Nephron (organoid): ENCODE measurements around the gene LRRTM4.

Experiments
- H3K27ac Mint-ChIP-seq, 3 experiments: 2 replicates each; pipeline ENCODE4 v1.8.0; 2020; ENCODE audit warnings: mixed read lengths in 3 of 3, mild to moderate bottlenecking in 2 of 3, moderate library complexity in 1 of 3
- H3K27me3 Mint-ChIP-seq: 2 replicates; pipeline ENCODE4 v1.8.0; 2021; ENCODE audit warnings: low read depth, mild to moderate bottlenecking, moderate library complexity, mixed read lengths
- H3K36me3 Mint-ChIP-seq: 2 replicates; pipeline ENCODE4 v1.8.0; 2020; ENCODE audit warnings: low read depth, mixed read lengths
- H3K4me1 Mint-ChIP-seq: 2 replicates; pipeline ENCODE4 v1.8.0; 2020; ENCODE audit warnings: mixed read lengths
- H3K4me3 Mint-ChIP-seq, 3 experiments: 2 replicates each; pipeline ENCODE4 v1.8.0; 2020; ENCODE audit warnings: mild to moderate bottlenecking in 3 of 3, mixed read lengths in 3 of 3, moderate library complexity in 2 of 3
- H3K9me3 Mint-ChIP-seq: 2 replicates; pipeline ENCODE4 v1.8.0; 2020; ENCODE audit warnings: mixed read lengths
- CTCF ChIP-seq, 3 experiments: fragments of 200-600 bp; sonication (generic); IDR thresholded peaks; one replicate each; pipeline ENCODE4 v1.5.0; 2021; ENCODE audit warnings: antibody characterized with exemption in 3 of 3; ENCODE audit not compliant: unreplicated experiment in 3 of 3

The LRRTM4 gene

GRCh38 chr2:76895469-76895868 lies 626.7 kb downstream of the LRRTM4 start:
- Mint-ChIP-seq H3K27ac (no peak overlapping the region), H3K4me3 (no peak overlapping the region), H3K4me1 (no peaks in the 10 kb centered on the region), H3K9me3 (no peaks in the 10 kb centered on the region), H3K27me3 (no peaks in the 10 kb centered on the region), H3K36me3 (no peaks in the 10 kb centered on the region)
- no peak for TF ChIP-seq CTCF (IDR thresholded peaks at IDR 0.05; ENCODE audit: unreplicated experiment in 3 of 3)

GRCh38 chr2:76870581-76870980 lies 651.6 kb downstream of the LRRTM4 start:
- no peaks in the 10 kb centered on the region for H3K27me3 Mint-ChIP-seq
- no peaks in the 10 kb centered on the region for H3K9me3 Mint-ChIP-seq
- H3K36me3 Mint-ChIP-seq: no peaks in the 10 kb centered on the region
- no peak overlapping the region for H3K4me3 Mint-ChIP-seq
- no peak for TF ChIP-seq CTCF (IDR thresholded peaks at IDR 0.05; ENCODE audit: unreplicated experiment in 3 of 3)
- H3K4me1 Mint-ChIP-seq: peaks cover 4% of the 10 kb centered on the region
- H3K27ac Mint-ChIP-seq: no peak overlapping the region

- Mint-ChIP-seq H3K27me3 (no peaks in the 10 kb centered on the region), H3K27ac (peak overlapping the region in 1 of 3 experiments; percentile 71), H3K4me1 (peaks cover 4% of the 10 kb centered on the region), H3K36me3 (no peaks in the 10 kb centered on the region), H3K4me3 (no peak overlapping the region), H3K9me3 (no peaks in the 10 kb centered on the region)
- peak in 1 of 3 experiments; percentile 29 for TF ChIP-seq CTCF (IDR thresholded peaks at IDR 0.05; ENCODE audit: unreplicated experiment in 3 of 3)
These were observed 652.2 kb downstream of the LRRTM4 start for GRCh38 chr2:76870011-76870410.

- no peaks in the 10 kb centered on the region for H3K36me3 Mint-ChIP-seq
- H3K27me3 Mint-ChIP-seq: no peaks in the 10 kb centered on the region
- no peaks in the 10 kb centered on the region for H3K9me3 Mint-ChIP-seq
- H3K4me1 Mint-ChIP-seq: peaks cover 4% of the 10 kb centered on the region
- no peak for TF ChIP-seq CTCF (IDR thresholded peaks at IDR 0.05; ENCODE audit: unreplicated experiment in 3 of 3)
- no peak overlapping the region for H3K4me3 Mint-ChIP-seq
- H3K27ac Mint-ChIP-seq: no peak overlapping the region
These were observed 654.3 kb downstream of the LRRTM4 start for GRCh38 chr2:76867854-76868253.

- no peaks in the 10 kb centered on the region for H3K9me3 Mint-ChIP-seq
- no peaks in the 10 kb centered on the region for H3K36me3 Mint-ChIP-seq
- peaks cover 4% of the 10 kb centered on the region for H3K4me1 Mint-ChIP-seq
- no peak overlapping the region for H3K4me3 Mint-ChIP-seq
- H3K27ac Mint-ChIP-seq: no peak overlapping the region
- H3K27me3 Mint-ChIP-seq: no peaks in the 10 kb centered on the region
- TF ChIP-seq CTCF (IDR thresholded peaks at IDR 0.05; ENCODE audit: unreplicated experiment in 3 of 3): no peak
These were observed 655.7 kb downstream of the LRRTM4 start for GRCh38 chr2:76866464-76866863.

GRCh38 chr2:76862901-76863300 lies 659.3 kb downstream of the LRRTM4 start:
- H3K27ac Mint-ChIP-seq: no peak overlapping the region
- no peaks in the 10 kb centered on the region for H3K4me1 Mint-ChIP-seq
- no peaks in the 10 kb centered on the region for H3K27me3 Mint-ChIP-seq
- H3K36me3 Mint-ChIP-seq: no peaks in the 10 kb centered on the region
- H3K4me3 Mint-ChIP-seq: no peak overlapping the region
- no peak for TF ChIP-seq CTCF (IDR thresholded peaks at IDR 0.05; ENCODE audit: unreplicated experiment in 3 of 3)
- H3K9me3 Mint-ChIP-seq: no peaks in the 10 kb centered on the region
